Jurkat, Clone E6-1 (cell line): ENCODE measurements around the gene SLC39A7.

Experiments
- DNase-seq: peaks from one replicate; pipeline ENCODE4 v3.0.0-alpha.2; 2011; ENCODE audit warnings: low read depth, low spot score
- H3K4me3 ChIP-seq: 2 replicates; pipeline ENCODE4 v1.5.1; 2011; ENCODE audit warnings: mild to moderate bottlenecking, low read length, control low read depth, moderate library complexity

SLC39A7 gene

GRCh38 chr6:33169291-33170175 is 31.1 kb upstream of the SLC39A7 start:
- no peak for DNase-seq
- H3K4me3 ChIP-seq, result no peak overlapping the region

DNA sequence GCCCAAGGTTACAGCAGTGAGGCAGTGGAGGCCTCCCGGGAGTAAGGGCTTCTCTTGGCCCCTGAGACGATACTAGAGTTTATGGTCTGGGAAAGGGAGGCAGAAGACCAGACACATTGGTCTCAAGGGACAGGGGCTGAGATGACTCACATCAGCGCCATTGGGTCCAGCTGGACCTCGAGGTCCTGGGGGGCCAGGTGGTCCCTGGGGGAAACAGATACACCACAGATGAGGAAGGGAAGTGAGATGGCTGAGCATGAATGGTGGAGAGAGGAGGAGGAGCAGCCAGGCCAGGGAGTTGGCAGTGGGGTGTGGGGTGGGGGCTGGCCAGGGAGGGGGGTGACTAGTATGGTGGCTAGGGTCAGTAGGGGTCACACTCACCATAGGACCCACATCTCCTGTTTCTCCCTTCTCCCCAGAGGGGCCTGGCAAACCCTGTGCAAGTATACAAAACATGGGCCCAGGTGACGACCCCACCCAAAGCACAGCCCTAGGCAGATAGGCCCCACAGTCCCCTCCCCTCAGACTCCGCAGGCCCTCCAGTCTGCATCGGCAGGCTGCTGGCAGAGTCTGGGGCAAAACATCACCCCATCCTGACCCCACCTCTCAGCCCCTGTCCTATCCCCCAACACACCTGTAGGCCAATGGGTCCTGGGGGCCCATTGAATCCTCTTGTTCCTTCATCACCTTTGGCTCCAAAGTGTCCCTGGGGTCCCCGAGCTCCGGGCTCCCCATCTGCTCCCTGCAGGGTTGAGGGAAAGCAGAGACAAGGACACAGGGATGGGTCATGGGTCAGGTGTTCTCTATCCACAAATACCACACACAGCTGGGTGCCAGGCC is 30.3 kb upstream of the SLC39A7 start:
- DNase-seq, result no peak
- H3K4me3 ChIP-seq, result no peak overlapping the region

- no peak overlapping the region for H3K4me3 ChIP-seq
- DNase-seq, result no peak
Observed at GRCh38 chr6:33171016-33171879, 29.4 kb upstream of the SLC39A7 start.

GRCh38 chr6:33171880-33172687 is 28.6 kb upstream of the SLC39A7 start:
- no peak for DNase-seq

DNA sequence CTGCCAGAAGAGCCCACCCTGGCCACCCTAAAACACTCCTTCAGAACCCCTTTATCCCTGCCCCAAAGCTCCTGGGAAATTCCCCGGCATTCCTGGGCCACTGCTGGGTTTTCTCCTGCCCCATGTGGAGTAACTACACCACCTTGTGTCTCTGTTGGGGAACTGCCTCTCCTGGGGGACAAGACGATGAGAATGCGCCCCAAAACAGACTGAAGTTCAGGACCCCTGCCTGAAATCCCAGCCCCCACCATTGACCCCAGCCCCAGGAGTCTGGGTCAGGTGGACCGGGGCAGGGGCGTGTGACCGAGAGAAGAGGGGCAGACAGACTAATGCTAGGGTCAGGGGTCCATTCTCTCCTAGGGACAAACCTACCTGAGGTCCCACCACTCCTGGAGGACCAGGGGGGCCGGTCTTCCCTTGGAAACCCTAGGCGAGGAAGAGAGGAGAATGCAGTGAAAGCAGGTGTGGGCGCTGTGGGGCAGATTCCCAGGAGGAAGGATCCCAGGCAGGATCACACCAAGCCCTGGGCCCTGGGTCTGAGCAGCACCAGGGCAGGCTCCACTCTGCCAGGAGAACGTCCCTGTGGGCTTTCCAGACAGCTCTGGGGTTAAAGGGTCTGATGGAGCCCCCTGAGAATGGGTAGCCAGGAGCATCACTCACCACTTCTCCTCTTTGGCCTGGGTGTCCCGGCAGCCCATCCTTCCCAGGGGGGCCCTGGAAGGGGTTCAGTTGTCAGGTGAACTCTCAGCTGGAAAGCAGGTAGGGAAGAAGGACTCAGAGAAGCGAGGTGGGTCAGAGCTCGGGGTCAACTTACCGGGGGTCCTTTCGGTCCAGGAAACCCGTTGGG is 27.8 kb upstream of the SLC39A7 start:
- no peak overlapping the region for H3K4me3 ChIP-seq
- no peak for DNase-seq

More at GRCh38 chr6:33171880-33172687, 28.6 kb upstream of the SLC39A7 start:
- no peak overlapping the region for H3K4me3 ChIP-seq

- no peak overlapping the region for H3K4me3 ChIP-seq
- DNase-seq, result no peak
Observed at GRCh38 chr6:33173535-33174180, 27.0 kb upstream of the SLC39A7 start.

DNA sequence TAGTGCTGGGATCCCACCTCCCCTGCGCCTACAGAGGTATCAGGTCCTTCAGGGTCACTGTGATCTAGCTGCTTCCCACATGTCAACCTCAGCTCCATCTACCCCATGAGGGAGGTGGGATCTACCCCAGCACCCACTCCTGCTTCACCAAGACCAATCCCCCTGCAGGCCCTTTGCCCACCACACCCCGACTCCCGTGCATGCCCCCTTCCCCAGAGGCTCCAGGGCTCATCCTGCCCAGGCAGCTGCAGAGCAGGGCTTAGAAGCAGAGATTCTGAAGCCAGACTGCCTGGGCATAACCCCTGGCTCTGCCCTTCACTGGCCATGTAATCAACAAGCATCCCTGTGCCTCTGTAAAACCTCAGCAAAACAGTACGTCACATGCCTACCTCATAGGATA is 25.9 kb upstream of the SLC39A7 start:
- no peak for DNase-seq
- H3K4me3 ChIP-seq, result no peak overlapping the region

DNA sequence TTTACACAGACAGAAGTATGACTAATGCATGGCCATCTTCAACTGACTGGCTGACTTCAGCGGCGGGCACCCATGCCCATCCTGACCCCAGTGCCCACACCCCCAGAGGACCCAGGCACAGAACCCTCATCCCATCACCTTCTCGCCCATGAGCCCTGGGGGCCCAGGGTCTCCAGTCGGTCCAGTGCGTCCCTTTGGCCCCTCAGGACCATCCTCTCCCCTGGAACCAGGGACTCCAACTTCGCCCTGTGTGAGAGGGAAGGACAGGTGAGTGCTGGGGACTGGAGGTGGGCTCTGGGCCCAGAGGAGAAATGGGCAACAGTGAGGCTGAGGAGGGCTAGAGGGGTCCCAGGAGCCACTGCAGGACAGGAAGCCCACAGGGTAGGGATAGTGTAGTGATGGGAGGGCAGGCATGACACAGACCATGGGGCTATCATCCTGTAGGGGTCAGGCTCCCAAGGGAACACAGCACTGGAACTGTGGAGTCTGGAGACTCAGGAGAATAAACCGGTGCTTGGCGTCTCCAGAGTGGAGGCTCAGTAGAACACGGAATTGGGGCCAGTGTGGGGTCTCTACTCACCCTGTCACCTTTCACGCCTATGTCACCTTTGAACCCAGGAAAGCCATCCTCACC is 25.1 kb upstream of the SLC39A7 start:
- H3K4me3 ChIP-seq, result no peak overlapping the region
- DNase-seq, result no peak

DNA sequence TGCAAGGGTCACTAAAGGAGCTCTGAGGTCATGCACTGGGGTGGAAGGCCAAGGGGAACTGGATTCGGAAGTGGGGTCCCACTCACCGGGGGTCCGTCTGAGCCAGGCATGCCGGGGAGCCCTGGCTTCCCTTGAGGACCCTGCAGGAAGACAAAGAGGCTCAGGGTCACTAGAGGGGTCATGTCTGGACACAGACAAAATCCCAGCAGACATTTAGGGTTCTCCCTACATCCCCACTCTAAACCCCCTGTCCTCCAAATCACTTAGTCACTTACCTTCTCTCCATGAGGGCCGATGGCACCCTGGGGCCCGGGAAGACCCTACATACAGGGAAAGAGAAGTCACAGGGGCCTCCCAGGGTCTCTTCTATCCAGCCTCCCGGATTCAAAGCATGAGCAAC is 23.8 kb upstream of the SLC39A7 start:
- DNase-seq, result no peak
- no peak overlapping the region for H3K4me3 ChIP-seq

DNA sequence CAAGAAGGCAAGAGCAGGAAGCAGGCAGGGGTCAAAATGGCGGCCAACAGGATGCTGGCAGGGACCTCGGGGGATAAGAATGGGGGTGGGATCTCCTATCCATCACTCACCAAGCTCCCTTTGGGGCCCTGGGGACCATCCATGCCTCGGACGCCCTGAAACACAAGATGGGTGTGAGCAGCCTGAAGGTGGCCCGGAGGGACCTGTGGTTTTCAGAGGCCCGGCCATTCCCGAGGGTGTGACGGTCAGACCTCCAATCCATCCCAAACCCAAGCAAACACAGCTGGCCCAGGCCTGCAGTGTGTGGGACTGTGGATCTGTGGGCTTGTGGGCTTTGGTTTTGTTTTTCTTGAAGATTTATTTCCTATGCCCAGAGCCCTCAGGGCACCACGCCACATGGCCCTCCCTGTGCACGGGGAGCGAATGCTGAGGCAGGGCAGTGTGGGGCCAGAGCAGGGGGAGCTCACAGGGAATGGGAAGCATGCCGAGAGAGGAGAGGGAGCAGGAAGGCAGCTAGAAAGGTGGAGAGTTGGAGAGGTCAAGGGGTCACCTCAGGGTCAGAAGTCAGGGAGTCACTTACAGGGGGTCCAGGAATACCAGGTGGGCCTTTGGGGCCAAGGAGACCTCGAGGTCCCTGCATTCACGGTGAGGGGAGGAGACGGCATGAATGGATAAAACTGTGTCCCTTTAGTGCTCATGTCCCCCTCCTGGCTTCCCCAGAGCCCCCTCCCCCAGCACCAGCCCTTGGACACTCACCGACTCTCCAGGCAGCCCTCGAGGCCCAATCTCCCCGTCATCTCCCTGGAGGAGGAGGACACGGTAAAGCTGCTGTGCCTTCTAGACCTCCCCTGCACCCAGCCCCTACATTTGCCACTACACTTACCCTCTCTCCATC is 22.9 kb upstream of the SLC39A7 start:
- no peak for DNase-seq
- no peak overlapping the region for H3K4me3 ChIP-seq

DNA sequence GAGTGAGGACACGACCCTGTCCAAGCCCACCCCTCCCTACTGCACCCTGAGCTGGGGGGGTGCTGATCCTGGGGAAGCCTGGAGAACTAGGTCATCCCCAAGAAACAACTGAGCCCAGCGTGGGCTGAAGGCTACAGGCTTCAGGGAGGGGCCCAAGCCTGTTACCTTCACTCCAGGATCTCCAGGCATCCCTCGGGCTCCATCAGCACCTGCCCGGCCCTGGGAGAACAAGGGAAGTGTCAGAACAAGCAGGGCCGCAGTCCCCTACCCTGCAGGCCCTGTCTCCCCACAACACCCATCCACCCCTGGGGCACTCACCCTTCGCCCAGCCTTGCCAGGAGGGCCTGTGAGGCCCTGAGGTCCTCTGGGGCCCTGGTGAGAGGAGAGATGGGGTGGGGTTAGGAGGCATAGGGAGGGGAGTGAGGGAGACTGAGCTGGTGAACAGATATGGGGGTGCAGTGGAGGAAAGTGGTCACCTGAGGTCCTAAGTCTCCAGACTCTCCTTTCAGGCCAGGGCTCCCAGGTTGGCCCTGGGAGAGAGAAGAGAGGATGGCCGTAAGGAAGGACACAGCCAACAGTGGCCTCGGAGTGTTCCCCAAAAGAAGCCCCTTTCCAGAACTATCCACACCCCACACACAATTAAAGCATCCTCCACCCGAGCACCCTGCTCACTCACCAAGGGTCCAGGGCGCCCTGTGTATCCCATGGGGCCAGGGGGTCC is 21.8 kb upstream of the SLC39A7 start:
- DNase-seq, result no peak
- H3K4me3 ChIP-seq, result no peak overlapping the region

DNA sequence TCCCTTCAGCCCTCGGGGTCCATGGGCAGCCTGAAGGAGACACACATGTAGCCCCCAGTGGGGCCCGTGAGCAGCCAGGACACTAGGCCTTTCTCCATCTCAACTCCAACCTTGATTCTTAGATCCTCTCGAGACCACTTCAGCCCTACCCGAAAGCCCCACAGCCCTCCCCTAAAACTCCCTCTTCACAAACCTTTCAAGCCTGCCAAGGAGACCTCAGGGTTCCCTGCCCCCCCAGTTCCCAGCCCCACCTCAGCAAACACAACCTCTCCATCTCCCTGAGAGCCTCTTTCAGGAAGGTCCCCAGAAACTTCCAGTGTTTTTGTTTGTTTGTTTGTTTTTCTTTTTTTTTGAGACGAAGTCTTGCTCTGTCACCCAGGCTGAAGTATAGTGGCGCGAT is 19.5 kb upstream of the SLC39A7 start:
- DNase-seq, result no peak
- no peak overlapping the region for H3K4me3 ChIP-seq

GRCh38 chr6:33183071-33183683 is 17.5 kb upstream of the SLC39A7 start:
- no peak overlapping the region for H3K4me3 ChIP-seq
- DNase-seq, result no peak

DNA sequence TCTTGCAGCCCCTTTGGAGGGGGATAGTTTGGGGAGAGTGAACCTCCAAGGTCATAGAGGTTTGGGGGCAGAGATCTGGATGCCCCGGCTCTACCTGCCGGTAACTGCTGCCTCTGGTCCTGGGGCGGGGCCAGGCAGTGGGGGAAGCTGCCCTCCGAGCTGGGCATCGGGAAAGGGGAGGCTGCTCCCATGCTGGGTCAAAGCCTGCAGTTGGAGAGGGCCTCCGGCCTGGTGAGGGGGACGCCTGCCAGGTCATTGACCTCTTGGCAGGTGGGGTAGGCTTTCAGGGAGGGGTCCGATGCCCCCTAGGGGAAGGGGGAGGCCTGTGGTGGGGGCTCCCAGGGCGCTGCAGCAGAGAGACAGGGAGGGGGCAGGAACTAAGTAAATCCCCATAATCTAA is 15.5 kb upstream of the SLC39A7 start:
- DNase-seq, result no peak
- H3K4me3 ChIP-seq, result no peak overlapping the region

DNA sequence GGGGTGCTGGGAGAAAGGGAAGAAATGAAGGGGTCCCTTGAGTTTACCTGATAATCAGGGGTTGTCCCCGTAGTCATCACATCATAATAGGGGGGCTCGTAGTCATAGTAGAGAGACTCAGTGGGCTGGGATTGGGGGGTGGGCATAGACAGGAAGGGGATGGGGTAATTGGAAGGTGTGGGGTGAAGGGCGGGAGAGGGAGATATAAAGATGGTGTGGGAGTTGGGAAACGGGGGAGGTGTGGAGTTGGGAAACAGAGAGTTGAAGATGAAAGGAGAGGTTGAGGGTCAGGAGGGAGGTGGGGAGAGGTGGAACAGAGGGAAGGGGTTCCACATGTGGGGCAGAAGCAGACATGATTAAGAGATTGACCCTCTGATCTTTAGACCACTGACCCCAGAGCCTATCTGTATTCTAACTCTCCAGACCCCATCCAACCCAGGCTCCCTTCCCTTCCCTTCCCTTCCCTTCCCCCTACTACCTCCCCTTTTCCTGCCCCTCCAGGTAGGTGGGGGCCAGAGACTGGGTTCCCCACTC is 14.9 kb upstream of the SLC39A7 start:
- H3K4me3 ChIP-seq, result no peak overlapping the region
- DNase-seq, result no peak
